CD4-positive, alpha-beta T cell treated with Interleukin-21 for 1 hour (primary cell): ENCODE measurements around the gene KLF3.

Experiments
- DNase-seq: peaks from one replicate; pipeline ENCODE4 v3.0.0-alpha.2; 2020

The KLF3 gene

DNA sequence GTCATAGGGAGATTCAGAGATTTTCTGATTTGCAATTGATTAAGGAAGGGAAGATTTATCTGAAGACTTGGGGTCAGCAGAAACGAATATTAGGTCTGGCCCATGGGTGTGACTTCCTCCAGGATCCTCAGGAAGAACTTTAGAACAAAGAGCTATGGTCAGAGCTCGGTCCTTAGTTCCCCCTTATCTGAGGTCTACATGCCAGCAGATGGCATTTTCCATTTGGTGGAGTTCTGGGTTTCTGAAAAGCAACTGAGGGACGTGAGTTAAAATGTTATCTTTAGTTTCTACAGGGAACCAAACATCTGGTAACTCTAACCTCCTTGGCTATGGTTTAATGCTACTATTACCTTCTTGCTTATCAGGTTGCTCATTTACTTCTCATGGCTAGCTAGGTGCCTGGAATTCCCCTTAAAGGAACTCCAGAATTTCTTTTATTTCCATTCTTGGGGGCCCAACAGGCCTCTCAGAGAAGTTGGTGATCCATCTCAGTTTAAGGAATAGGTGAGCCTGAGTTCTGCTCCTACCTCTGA, 40.7 kb downstream of the KLF3 start:
- no peak for DNase-seq

DNA sequence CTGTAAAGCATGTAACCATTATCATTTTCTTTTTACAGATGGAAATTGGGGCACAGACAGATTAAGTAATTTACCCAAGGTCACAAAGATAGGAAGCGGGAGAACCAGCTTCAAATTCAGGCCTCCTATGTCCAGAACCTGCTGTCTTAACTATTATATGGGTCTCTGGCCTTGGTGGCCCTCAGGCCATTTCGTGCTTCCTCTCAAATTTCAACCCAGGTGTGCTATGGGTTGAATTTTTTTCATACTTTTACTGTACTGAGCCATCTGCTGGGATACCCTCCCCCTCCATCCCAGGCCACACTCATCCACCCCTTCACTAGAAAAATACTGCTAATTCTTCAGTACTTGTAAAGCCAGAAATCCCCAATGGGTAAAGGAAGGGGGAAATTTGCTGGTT, 42.3 kb downstream of the KLF3 start:
- no peak for DNase-seq

GRCh38 chr4:38710053-38710452, 46.1 kb downstream of the KLF3 start:
- no peak for DNase-seq

DNA sequence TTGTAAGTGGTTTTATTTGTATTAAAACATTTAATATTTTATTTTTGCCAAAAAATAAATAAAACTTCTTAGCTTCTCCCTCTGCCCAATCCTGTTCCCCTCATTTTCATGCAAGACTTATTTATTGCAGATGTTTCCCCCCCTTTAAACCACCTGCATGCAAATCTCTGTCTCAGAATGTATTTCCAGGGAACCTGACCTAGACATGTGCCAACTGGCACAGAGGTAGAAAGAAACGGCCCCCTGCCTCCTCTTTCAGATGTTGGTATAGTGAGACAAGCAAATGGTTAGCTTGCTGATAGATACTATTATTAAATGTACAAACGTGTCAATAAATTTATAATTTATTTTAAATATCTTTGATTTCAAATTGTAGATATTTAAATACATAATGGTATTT, 47.1 kb downstream of the KLF3 start:
- DNase-seq, result no peak

- no peak for DNase-seq
Measured at GRCh38 chr4:38715050-38715449, 51.1 kb downstream of the KLF3 start.

GRCh38 chr4:38716256-38716655, 52.3 kb downstream of the KLF3 start:
- no peak for DNase-seq

GRCh38 chr4:38717604-38718003, 53.6 kb downstream of the KLF3 start:
- no peak for DNase-seq

DNA sequence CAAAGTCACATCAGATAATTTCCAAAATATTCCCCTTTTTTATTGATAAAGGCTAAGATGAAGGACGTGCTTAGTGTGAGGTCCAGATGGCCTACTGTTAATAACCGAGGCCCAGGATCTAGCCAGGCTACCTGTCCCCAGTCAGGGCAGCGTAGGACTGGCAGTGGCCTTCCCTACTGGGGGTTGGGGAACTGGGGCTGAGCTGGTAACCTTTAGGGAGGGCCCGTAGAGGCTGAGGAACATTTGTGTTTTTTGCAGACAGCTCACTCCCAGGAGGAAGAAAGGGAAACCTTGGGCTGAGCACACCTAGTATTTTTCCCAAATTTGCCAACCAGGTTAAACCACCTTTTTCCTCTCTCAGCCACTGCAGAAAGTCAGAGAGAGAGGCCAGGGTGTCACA, 59.1 kb downstream of the KLF3 start:
- DNase-seq, result no peak

GRCh38 chr4:38723726-38724474, 59.9 kb downstream of the KLF3 start:
- DNase-seq, result no peak

GRCh38 chr4:38724475-38724808, 60.4 kb downstream of the KLF3 start:
- no peak for DNase-seq

DNA sequence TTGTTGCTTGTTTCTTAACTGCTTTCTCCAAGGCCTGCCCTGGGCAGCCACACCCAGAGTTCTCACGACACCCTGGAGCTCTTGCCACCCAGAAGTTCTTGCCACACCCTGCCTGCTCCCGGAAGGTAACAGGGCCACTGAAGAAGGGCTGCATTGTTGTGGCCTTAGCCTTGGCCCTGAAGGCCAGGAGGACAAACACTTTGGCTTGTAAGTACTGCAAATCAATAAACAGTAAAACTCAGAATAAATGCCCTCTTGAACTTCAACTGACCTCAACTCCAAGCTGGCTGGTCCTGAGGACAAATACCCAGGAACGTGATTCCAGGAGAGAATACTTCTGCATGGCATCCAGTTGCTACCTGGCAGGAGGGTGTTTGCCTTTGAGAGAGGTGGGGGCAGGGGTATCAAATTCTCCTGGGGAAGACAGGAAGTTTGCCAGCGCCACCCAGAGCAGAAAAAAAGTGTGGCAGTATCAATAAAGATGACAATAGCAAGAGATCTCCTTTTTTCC, 64.7 kb downstream of the KLF3 start:
- no peak for DNase-seq

- DNase-seq, result no peak
Measured at GRCh38 chr4:38730493-38730829, 66.5 kb downstream of the KLF3 start.

DNA sequence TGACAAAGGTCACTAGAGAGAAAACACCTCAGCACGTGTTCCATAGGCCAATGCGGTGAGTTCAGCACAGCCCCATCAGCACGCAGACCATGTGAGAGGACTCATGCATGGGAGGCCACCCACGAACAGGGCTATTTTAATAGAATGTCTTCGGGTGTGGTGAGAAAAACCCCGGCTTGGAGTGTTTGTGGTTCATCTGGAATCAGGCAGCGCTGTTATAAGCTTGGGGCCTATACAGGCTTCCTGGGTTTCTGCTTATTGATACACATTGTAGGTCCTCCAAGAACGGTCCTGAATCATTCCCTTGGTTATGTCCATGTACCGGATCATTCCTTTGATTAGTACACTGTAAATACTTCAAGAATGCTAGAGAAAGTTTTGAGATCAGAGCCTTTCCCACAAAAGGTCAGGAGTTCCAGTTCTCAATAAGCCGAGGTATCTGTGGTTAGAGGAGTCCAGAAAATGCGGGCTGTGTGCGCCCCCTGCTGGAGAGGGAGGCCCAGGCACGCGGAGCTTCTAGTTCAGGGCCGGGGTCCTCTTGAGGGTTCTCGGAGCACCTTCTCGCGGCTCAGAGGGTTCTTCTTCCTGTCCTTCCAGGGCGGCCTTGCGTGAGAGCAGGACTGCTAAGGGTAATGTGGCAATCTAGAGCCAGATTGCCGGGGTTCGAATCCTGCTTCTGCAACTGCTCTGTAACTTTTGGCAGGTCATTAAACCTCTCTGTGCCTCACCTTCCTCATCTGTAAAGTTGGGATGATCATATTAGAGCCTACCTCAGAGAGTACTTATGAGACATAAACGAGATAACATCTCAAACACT, 67.0 kb downstream of the KLF3 start:
- DNase-seq, result peak; percentile 84

- DNase-seq, result no peak
Measured at GRCh38 chr4:38733663-38734062, 69.7 kb downstream of the KLF3 start.

- no peak for DNase-seq
Measured at GRCh38 chr4:38734446-38734845, 70.4 kb downstream of the KLF3 start.

GRCh38 chr4:38734911-38735310, 70.9 kb downstream of the KLF3 start:
- no peak for DNase-seq

- DNase-seq, result no peak
Measured at GRCh38 chr4:38735870-38736269, 71.9 kb downstream of the KLF3 start.

DNA sequence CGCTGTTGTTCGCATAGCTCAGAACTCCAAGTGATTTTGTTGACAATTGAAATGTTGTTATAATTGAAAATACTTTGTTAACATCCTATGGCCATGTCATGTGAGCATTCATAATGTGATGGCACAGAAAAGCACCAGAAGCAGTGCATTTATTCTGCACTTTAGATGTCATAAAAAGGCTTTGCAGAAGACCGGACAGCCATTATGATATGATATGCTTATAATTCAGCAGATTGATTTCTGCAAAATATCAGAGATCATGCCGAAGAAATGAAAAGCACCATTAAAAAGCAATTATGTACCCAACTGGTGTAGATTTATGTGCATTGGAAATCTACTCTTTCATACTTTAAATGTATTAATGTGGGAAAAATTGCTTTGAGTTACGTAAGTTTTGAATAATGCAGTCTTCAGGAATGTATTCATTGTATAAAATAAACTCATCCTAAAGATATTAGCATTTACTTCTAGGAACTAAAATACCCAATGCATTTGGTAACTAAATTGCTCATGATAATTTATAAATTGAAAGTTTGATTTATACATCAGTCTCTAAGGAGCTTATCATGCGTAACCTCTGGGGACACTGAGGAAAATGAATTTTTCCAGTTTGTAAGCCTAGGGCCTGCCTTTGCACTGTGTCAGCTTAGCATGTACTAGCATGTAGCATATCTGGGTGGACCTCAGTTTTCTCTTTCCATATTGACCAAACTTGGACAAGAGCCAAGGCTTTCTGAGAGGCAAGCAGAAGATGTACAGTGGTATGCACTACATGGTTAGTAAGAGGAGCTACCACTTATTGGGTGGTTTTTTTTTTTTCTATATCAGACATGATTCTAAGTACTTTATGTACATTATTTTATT, 75.2 kb downstream of the KLF3 start:
- DNase-seq, result no peak

- DNase-seq, result no peak
Measured at GRCh38 chr4:38740303-38740702, 76.3 kb downstream of the KLF3 start.

- DNase-seq, result no peak
Measured at GRCh38 chr4:38743866-38744265, 79.9 kb downstream of the KLF3 start.

DNA sequence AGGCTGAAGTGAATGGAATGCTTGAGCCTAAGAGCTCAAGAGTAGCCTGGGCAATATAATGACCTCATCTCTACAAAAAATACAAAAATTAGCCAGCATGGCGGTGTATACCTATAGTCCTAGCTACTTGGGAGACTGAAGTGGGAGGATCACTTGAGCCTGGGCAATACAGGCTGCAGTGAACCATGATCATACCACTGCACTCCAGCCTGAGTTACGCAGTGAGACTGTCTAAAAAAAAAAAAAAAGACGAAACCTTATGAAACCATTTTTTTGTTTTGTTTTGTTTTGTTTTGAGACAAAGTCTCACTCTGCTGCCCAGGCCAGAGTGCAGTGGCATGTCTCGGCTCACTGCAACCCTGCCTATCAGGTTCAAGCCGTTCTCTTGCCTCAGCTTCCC, 81.9 kb downstream of the KLF3 start:
- no peak for DNase-seq

- DNase-seq, result no peak
Measured at GRCh38 chr4:38747629-38748028, 83.6 kb downstream of the KLF3 start.

DNA sequence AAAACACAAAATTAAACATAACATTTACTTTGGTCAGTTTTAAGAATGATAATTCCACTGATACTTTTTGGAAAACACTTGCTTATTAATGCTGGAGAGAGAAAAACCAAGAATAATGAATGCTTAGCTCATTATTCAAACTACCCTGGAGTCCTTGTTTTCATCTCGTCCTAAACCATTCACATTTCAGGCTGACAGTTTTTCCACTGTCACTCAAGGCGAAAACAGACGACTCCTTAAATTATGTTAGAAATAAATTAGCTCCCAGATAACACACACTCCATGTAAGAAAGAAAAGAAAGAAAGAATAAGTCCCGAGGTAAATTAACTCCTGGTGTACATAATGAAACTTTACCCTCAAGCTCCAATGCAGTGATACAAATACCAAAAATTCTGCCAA, 85.3 kb downstream of the KLF3 start:
- no peak for DNase-seq
